ENCODE measurements around the gene TUBAL3.

DNA sequence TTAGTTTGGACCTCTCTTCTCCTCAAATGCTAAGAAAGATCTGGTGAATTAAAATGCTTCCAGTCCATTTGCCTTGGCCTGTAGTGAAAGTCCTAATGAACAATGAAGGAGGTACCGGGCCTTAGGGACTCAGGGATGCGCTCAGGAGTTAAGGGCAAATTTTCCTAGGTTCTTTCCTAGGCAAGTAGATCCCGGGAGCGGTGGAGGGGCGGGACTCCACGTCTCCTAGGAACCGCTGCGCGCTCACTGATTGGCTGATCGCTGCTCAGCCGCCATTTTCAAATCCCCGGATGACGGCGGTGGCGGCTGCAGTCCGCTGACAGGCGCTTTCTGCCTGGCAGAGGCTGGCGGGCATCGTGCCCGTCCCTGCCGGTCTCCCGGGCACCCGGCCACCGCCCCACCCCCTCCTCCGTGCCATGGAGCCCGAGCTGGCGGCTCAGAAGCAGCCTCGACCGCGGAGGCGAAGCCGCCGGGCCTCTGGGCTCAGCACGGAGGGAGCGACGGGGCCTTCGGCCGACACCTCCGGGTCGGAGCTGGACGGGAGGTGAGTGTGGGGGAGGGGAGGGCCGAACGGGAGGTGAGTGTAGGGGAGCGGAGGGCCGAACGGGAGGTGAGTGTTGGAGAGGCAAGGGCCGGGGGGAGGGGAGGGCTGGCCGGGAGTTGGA lies 7.8 kb upstream of the TUBAL3 start, which contains the start of gene NET1:
- TF ChIP-seq CTCF (IDR thresholded peaks at IDR 0.05): no peak
- no peak; the same call in 1 of the 2 replicates for TF ChIP-seq POLR2AphosphoS5 (IDR thresholded peaks at IDR 0.05; ENCODE audit: low read depth, low read length)
- no peak for TF ChIP-seq REST (IDR thresholded peaks at IDR 0.05; ENCODE audit: insufficient read depth in 1 of 2, low read depth in 2 of 2, low read length in 1 of 2)

Measured in Panc1 (cell line).